Upper lobe of right lung (tissue), 1 donor: ENCODE data around the gene P3H2. TPM values are rescaled to one million over a fixed set of nuclear protein-coding genes. Genes with fewer than 3 reads are reported as not detected.

Experiments used
- ATAC-seq: fragments of 200-7000 bp; cut with Tn5 transposase; one replicate; pipeline ENCODE4 v1.9.1; 2020; ENCODE audit warnings: mild to moderate bottlenecking, moderate library complexity
- DNase-seq: peaks from one replicate; pipeline ENCODE4 v3.0.0-alpha.2; 2020
- H3K27ac ChIP-seq: fragments of 200-600 bp; one replicate; pipeline ENCODE4 v1.8.0; 2022
- H3K27me3 ChIP-seq: fragments of 200-600 bp; one replicate; pipeline ENCODE4 v1.8.0; 2022; ENCODE audit warnings: mild to moderate bottlenecking
- H3K36me3 ChIP-seq: fragments of 200-600 bp; one replicate; pipeline ENCODE4 v1.8.0; 2022
- H3K4me1 ChIP-seq: fragments of 200-600 bp; one replicate; pipeline ENCODE4 v1.8.0; 2022
- H3K4me3 ChIP-seq: fragments of 200-600 bp; one replicate; pipeline ENCODE4 v1.8.0; 2022; ENCODE audit warnings: mild to moderate bottlenecking
- H3K9me3 ChIP-seq: fragments of 200-600 bp; one replicate; pipeline ENCODE4 v1.8.0; 2022
- intact Hi-C: fragments of 100-400 bp; cut with DNase I; formaldehyde crosslinking; loops from one replicate; pipeline ENCODE4 v1.11.0; 2022
- total RNA-seq: library from RNA; stranded (reverse); fragmentation: NEBNext Ultra II Directional; extraction: Animal tissue kit (Norgen Biotek cat#: 25700); gene quantifications from one replicate; pipeline ENCODE4 v1.2.1, GENCODE V29; 2021
- TF ChIP-seq, protein P1 (sequence below): fragments of 200-600 bp; IDR thresholded peaks from one replicate; pipeline ENCODE4 v1.8.0; 2022; ENCODE audit warnings: antibody characterized with exemption
- donor health status: DM: no; HTN: yes; CAD: no; lungs with severe emphysema.

P3H2 gene
- total RNA-seq, 1 donor from 2014 or later, result 79.0 TPM

DNA sequence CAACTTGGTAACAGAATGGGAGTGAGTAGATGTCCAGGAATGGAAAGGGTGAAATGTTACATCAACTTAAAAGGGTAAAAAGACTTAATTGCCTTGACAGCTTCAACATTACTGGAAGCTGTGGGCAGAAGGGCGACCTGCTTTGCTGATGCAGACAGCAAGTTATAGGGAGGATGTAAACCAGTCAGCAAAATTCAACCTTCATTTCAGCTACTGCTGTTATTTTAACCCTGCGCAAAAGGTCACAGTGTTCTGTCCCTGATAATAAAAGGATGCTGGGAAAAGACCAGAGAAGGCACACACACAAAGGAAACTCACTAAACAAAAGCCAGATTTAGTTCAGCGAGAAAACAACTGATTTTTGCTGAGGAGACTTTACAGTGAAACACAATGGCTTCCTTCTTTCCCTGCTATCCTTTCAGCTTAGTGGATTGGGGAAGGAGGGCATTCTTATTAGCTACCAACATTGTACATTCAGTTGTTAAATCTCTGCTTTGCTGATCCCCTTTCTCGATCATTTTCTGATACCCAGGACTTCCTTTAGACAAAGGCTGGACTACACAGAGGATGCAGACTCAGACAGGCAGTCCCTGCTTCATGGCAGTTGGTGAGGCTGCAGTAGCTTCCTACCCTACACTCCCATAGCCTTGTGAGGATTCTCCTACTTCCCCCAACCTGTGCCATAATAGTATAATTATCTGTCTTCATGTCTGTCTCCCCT, 62.0 kb downstream of the P3H2 start:
- Histone ChIP-seq H3K27ac (no peak overlapping the region), H3K36me3 (no peaks in the 10 kb centered on the region), H3K27me3 (no peaks in the 10 kb centered on the region), H3K4me3 (no peak overlapping the region), H3K9me3 (no peaks in the 10 kb centered on the region), H3K4me1 (no peaks in the 10 kb centered on the region)
- ATAC-seq (no peak), DNase-seq (no peak)
- intact Hi-C loops, result no loop called here
- TF ChIP-seq, protein P1, sequence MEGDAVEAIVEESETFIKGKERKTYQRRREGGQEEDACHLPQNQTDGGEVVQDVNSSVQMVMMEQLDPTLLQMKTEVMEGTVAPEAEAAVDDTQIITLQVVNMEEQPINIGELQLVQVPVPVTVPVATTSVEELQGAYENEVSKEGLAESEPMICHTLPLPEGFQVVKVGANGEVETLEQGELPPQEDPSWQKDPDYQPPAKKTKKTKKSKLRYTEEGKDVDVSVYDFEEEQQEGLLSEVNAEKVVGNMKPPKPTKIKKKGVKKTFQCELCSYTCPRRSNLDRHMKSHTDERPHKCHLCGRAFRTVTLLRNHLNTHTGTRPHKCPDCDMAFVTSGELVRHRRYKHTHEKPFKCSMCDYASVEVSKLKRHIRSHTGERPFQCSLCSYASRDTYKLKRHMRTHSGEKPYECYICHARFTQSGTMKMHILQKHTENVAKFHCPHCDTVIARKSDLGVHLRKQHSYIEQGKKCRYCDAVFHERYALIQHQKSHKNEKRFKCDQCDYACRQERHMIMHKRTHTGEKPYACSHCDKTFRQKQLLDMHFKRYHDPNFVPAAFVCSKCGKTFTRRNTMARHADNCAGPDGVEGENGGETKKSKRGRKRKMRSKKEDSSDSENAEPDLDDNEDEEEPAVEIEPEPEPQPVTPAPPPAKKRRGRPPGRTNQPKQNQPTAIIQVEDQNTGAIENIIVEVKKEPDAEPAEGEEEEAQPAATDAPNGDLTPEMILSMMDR, result no peak

DNA sequence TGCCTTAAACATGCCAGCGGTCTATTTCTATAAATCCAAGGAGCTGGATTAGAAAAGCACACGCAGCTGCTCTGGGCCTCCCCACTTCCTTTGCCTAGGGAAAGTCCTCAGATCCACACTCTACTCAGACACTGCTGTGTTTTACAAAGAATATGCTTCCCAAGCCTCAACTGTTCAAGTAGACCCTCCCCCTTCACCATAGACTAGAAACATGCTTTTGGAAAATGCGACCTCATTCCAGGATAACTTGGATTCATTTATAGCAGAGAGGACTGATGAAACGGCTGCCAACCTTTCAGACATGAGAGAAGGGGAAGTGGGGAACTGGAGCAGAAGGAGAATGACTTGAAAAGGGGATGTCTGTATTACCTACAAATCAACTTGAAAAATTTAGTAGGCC, 64.0 kb downstream of the P3H2 start:
- TF ChIP-seq, protein P1, result no peak
- Histone ChIP-seq H3K4me3 (no peak overlapping the region), H3K27ac (no peak overlapping the region), H3K4me1 (no peaks in the 10 kb centered on the region), H3K27me3 (no peaks in the 10 kb centered on the region), H3K9me3 (no peaks in the 10 kb centered on the region), H3K36me3 (no peaks in the 10 kb centered on the region)
- intact Hi-C loops, result no loop called here
- no peak for ATAC-seq
- no peak for DNase-seq

DNA sequence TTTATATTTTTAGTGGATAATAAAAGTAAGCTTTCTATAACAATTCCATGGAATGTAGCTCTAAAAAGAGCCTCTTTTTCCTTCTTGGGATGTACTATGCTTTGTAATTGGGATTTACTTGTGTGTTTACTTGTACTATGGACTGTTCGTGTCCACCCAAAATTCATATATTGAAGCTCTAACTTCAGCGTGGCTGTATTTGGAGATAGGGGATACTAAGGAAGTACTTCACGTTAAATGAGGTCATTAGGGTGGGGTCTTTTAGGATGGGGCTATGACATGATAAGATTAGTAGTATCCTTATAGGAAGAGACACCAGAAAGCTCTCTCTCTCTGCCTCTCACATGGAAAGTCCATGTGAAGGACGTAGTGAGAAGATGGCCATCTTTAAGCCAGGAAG, 64.9 kb downstream of the P3H2 start:
- H3K9me3 ChIP-seq, result no peaks in the 10 kb centered on the region
- ATAC-seq, result no peak
- intact Hi-C loops, result no loop called here

DNA sequence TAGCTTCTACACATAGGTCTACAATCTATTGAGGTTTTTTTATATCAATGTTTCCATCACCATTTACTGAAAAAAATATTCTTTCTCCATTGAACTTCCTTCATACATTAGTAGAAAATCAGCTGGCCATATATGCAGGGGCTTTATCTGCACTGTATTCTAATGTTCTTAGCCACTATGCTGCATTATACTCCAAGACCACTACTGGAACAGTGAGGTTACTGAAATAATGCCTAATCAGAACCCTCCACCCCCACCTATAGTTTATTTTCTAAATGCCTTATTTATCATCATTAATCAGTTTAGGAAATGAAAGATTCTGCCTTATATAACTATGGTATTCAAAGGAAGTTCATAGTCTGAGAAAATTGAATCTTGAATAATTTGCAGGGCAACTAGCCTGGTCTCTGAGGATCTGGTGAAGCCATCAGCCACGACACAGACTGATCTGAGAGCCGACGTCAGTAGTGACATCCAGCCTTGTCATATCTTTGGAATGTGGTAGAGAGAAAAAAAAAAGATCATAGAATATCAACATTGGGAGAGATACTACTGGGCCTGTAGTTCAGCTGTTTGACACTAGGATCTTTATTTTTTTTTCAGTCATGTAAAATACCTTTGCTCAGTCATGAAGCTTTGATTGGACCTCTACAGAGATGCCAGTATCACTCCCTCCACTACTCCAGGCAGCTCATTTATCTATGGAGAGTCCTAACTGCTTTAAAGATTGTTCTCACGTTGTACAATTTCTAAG, 66.6 kb downstream of the P3H2 start:
- Histone ChIP-seq H3K36me3 (no peaks in the 10 kb centered on the region), H3K4me3 (no peak overlapping the region), H3K9me3 (no peaks in the 10 kb centered on the region), H3K4me1 (no peaks in the 10 kb centered on the region), H3K27me3 (no peaks in the 10 kb centered on the region), H3K27ac (no peak overlapping the region)
- ATAC-seq, result no peak
- TF ChIP-seq, protein P1, result no peak
- no peak for DNase-seq
- intact Hi-C loops, result no loop called here

More for the DNA sequence above, 64.9 kb downstream of the P3H2 start:
- TF ChIP-seq, protein P1, result no peak
- H3K27ac ChIP-seq, result no peak overlapping the region
- H3K4me1 ChIP-seq, result no peaks in the 10 kb centered on the region
- H3K27me3 ChIP-seq, result no peaks in the 10 kb centered on the region
- no peak overlapping the region for H3K4me3 ChIP-seq
- DNase-seq, result no peak
- no peaks in the 10 kb centered on the region for H3K36me3 ChIP-seq

DNA sequence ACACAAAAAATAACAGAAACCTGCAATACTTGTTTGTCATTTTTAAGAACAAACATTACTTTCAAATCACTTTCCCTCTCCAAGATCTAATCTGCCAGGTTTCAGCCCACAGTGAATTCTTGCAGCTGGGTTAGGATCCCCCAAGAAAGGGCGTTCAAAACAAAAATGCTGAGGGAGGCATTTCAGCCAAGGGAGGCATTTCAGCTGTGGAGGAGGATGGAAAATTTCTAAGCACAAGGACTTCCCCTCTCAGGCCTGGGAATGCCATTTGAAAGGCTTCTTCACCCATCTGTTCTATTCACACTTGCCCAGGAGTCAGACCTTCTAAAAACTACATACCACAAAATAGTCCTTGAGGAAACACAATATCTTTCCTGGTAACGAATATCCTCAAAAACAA, 69.1 kb downstream of the P3H2 start:
- Histone ChIP-seq H3K36me3 (no peaks in the 10 kb centered on the region), H3K27me3 (no peaks in the 10 kb centered on the region), H3K4me3 (no peak overlapping the region), H3K9me3 (no peaks in the 10 kb centered on the region), H3K4me1 (peaks cover 3% of the 10 kb centered on the region), H3K27ac (no peak overlapping the region)
- ATAC-seq, result no peak
- DNase-seq, result no peak
- TF ChIP-seq, protein P1, result no peak
- intact Hi-C loops, result no loop called here
